Liver (tissue), 9 donors: Measurements from ENCODE around the gene PDE1C. TPM values are rescaled to one million over a fixed set of nuclear protein-coding genes. Genes with fewer than 3 reads are reported as not detected.

ENCODE experiments used
- DNase-seq: peaks from one replicate; pipeline ENCODE4 v3.0.0-alpha.2; 2017; ENCODE audit warnings: low spot score
- H3K27ac ChIP-seq, 2 donors: one replicate each; pipeline ENCODE4 v1.7.0; 2013; ENCODE audit warnings: inconsistent platforms in 2 of 2, low read length in 2 of 2, control low read depth in 1 of 2, low read depth in 1 of 2, mild to moderate bottlenecking in 1 of 2
- H3K27me3 ChIP-seq, 4 donors: one replicate each; pipeline versions ENCODE4 v1.6.1 to v1.7.0; 2013; ENCODE audit warnings: low read length in 3 of 4, inconsistent platforms in 1 of 4, mild to moderate bottlenecking in 1 of 4, moderate library complexity in 1 of 4; ENCODE audit not compliant: control insufficient read depth in 4 of 4, insufficient read depth in 4 of 4
- H3K36me3 ChIP-seq, 4 donors: one replicate each; pipeline versions ENCODE4 v1.6.1 to v1.7.0; 2013; ENCODE audit warnings: low read length in 3 of 4, mild to moderate bottlenecking in 3 of 4, low read depth in 1 of 4, moderate library complexity in 1 of 4; ENCODE audit not compliant: control insufficient read depth in 4 of 4, insufficient read depth in 3 of 4
- H3K4me1 ChIP-seq, 4 donors: one replicate each; pipeline versions ENCODE4 v1.6.1 to v1.7.0; 2013; ENCODE audit warnings: low read length in 3 of 4, mild to moderate bottlenecking in 3 of 4, moderate library complexity in 1 of 4; ENCODE audit not compliant: control insufficient read depth in 4 of 4, insufficient read depth in 4 of 4
- H3K4me3 ChIP-seq, 3 donors: one replicate each; pipeline versions ENCODE4 v1.6.1 to v1.7.0; 2013; ENCODE audit warnings: low read length in 3 of 3, control low read depth in 1 of 3, low read depth in 1 of 3, mild to moderate bottlenecking in 1 of 3
- H3K9ac ChIP-seq, 2 donors: one replicate each; pipeline ENCODE4 v1.7.0; 2013; ENCODE audit warnings: low read length in 2 of 2, mild to moderate bottlenecking in 2 of 2, moderate library complexity in 2 of 2, control low read depth in 1 of 2, low read depth in 1 of 2
- H3K9me3 ChIP-seq, 4 donors: one replicate each; pipeline versions ENCODE4 v1.6.1 to v1.7.0; 2013; ENCODE audit warnings: low read length in 3 of 4; ENCODE audit not compliant: control insufficient read depth in 4 of 4
- CTCF ChIP-seq: fragments of 150-350 bp; IDR thresholded peaks from 2 replicates; pipeline ENCODE4 v1.5.1; 2017; ENCODE audit warnings: improper control_type of control experiment, low read depth, low read length; ENCODE audit not compliant: missing input control
- EGR1 ChIP-seq, 2 donors: IDR thresholded peaks; 2 replicates each; pipeline ENCODE4 v1.6.1; 2016 to 2018; ENCODE audit warnings: antibody characterized with exemption in 2 of 2, low read depth in 2 of 2
- FOXA1 ChIP-seq: IDR thresholded peaks from 2 replicates; pipeline ENCODE4 v1.6.1; 2016; ENCODE audit warnings: antibody characterized with exemption
- FOXA2 ChIP-seq: IDR thresholded peaks from 2 replicates; pipeline ENCODE4 v1.6.1; 2016; ENCODE audit warnings: antibody characterized with exemption
- GABPA ChIP-seq, 2 donors: IDR thresholded peaks in 1 of 2; conservative IDR thresholded peaks in 1 of 2; 2 replicates each; pipeline ENCODE4 v1.6.1; 2016; ENCODE audit warnings: antibody characterized with exemption in 2 of 2, mild to moderate bottlenecking in 1 of 2, moderate library complexity in 1 of 2
- HNF4A ChIP-seq, 2 donors: conservative IDR thresholded peaks; 2 replicates each; pipeline ENCODE4 v1.6.1; 2016; ENCODE audit warnings: antibody characterized with exemption in 2 of 2, mild to moderate bottlenecking in 2 of 2
- HNF4G ChIP-seq: IDR thresholded peaks from 2 replicates; pipeline ENCODE4 v1.6.1; 2016; ENCODE audit warnings: antibody characterized with exemption
- JUND ChIP-seq, 2 donors: IDR thresholded peaks; 2 replicates each; pipeline ENCODE4 v1.6.1; 2016; ENCODE audit warnings: antibody characterized with exemption in 2 of 2
- NR2F2 ChIP-seq: IDR thresholded peaks from 2 replicates; pipeline ENCODE4 v1.6.1; 2016; ENCODE audit warnings: antibody characterized with exemption
- RAD21 ChIP-seq, 2 donors: IDR thresholded peaks; 2 replicates each; pipeline ENCODE4 v1.6.1; 2016; ENCODE audit warnings: antibody characterized with exemption in 2 of 2, mild to moderate bottlenecking in 2 of 2
- RXRA ChIP-seq, 2 donors: IDR thresholded peaks; 2 replicates each; pipeline ENCODE4 v1.6.1; 2017 to 2018; ENCODE audit warnings: antibody characterized with exemption in 2 of 2, mild to moderate bottlenecking in 1 of 2
- SP1 ChIP-seq: IDR thresholded peaks from 2 replicates; pipeline ENCODE4 v1.6.1; 2018; ENCODE audit warnings: antibody characterized with exemption, mild to moderate bottlenecking
- TAF1 ChIP-seq: conservative IDR thresholded peaks from 2 replicates; pipeline ENCODE4 v1.6.1; 2016; ENCODE audit warnings: antibody characterized with exemption, mild to moderate bottlenecking
- YY1 ChIP-seq: IDR thresholded peaks from 2 replicates; pipeline ENCODE4 v1.6.1; 2016; ENCODE audit warnings: antibody characterized with exemption, mild to moderate bottlenecking
- WGBS: extraction: QIAGEN DNeasy Blood & Tissue Kit; methylation state at CpG from one replicate; pipeline ENCODE4 v1.1.7; 2013; 5-methylcytosine and 5-hydroxymethylcytosine counted together
- polyA plus RNA-seq, 2 donors: library from polyadenylated mRNA; stranded (reverse) in 1 of 2; unstranded in 1 of 2; fragments of 200-250 nt in 1 of 2; fragments of >200 nt in 1 of 2; fragmentation: Nextera tagmentation in 1 of 2; extraction: Ambion mirVana in 1 of 2; gene quantifications; one replicate each; pipeline versions ENCODE4 v1.2.1 to v1.2.3, GENCODE V29; 2013 to 2015
- total RNA-seq, 2 donors: library from RNA; depleted of rRNA; stranded (reverse); fragments of >200 nt; gene quantifications; one replicate each; pipeline ENCODE4 v1.2.3, GENCODE V29; 2014
- TF ChIP-seq, protein P1 (sequence below): IDR thresholded peaks from 2 replicates; pipeline ENCODE4 v1.6.1; 2016; ENCODE audit warnings: antibody characterized with exemption
- TF ChIP-seq, protein P2 (sequence below): IDR thresholded peaks from 2 replicates; pipeline ENCODE4 v1.6.1; 2016; ENCODE audit warnings: antibody characterized with exemption
- TF ChIP-seq, protein P3 (sequence below): IDR thresholded peaks from 2 replicates; pipeline ENCODE4 v1.6.1; 2016; ENCODE audit warnings: antibody characterized with exemption
- TF ChIP-seq, protein P4 (sequence below): IDR thresholded peaks from 2 replicates; pipeline ENCODE4 v1.6.1; 2016; ENCODE audit warnings: antibody characterized with exemption, mild to moderate bottlenecking
- donor health status: healthy.
- donor health status: healthy.
- donor health status: healthy.
- donor health status: healthy.
- donor health status: healthy.

The PDE1C gene
- total and polyA plus RNA-seq, 4 donors = 0.05 to 0.92 (median 0.47) TPM; not detected in 1

DNA sequence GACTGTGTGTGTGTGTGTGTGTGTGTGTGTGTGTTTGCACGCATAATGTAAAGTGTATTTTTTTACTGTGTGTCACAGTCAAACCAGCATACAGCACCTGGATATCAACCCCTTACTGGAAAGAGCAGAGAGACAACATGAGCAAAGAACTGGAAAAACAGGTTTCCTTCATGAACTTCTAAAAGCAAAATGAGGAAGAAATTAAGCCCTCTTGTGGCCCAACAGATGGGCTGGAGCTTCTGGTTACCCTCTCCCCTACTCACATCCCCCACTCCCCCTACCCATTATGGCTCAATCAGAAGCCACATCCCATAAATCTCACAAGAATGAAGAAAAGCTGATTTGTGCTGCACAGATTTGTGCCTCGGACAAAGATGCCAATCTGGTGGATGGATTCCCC, 36.2 kb downstream of the PDE1C start:
- 82% methylated on average over 2 of the region's 2 CpGs for WGBS
- Histone ChIP-seq H3K9me3 (no peaks in the 10 kb centered on the region), H3K4me1 (no peaks in the 10 kb centered on the region), H3K27ac (no peak overlapping the region), H3K9ac (no peak overlapping the region), H3K4me3 (no peak overlapping the region), H3K36me3 (no peaks in the 10 kb centered on the region), H3K27me3 (peaks cover 0 to 2% (median 0%) of the 10 kb centered on the region in 4 donors)
- DNase-seq = no peak
- TF ChIP-seq, protein P1, sequence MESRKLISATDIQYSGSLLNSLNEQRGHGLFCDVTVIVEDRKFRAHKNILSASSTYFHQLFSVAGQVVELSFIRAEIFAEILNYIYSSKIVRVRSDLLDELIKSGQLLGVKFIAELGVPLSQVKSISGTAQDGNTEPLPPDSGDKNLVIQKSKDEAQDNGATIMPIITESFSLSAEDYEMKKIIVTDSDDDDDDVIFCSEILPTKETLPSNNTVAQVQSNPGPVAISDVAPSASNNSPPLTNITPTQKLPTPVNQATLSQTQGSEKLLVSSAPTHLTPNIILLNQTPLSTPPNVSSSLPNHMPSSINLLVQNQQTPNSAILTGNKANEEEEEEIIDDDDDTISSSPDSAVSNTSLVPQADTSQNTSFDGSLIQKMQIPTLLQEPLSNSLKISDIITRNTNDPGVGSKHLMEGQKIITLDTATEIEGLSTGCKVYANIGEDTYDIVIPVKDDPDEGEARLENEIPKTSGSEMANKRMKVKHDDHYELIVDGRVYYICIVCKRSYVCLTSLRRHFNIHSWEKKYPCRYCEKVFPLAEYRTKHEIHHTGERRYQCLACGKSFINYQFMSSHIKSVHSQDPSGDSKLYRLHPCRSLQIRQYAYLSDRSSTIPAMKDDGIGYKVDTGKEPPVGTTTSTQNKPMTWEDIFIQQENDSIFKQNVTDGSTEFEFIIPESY = no peak
- TF ChIP-seq, protein P2, sequence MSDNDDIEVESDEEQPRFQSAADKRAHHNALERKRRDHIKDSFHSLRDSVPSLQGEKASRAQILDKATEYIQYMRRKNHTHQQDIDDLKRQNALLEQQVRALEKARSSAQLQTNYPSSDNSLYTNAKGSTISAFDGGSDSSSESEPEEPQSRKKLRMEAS = no peak
- no peak for TF ChIP-seq TAF1

- Histone ChIP-seq H3K9me3 (no peaks in the 10 kb centered on the region), H3K4me3 (no peak overlapping the region), H3K9ac (no peak overlapping the region), H3K36me3 (no peaks in the 10 kb centered on the region), H3K27me3 (peaks cover 0 to 2% (median 0%) of the 10 kb centered on the region in 4 donors), H3K4me1 (no peaks in the 10 kb centered on the region), H3K27ac (no peak overlapping the region)
- DNase-seq = no peak
- WGBS = 73% methylated on average over 3 of the region's 3 CpGs
- TF ChIP-seq NR2F2 = no peak
- no peak for TF ChIP-seq RAD21 (IDR thresholded peaks at IDR 0.05)
- TF ChIP-seq HNF4A (conservative IDR thresholded peaks at IDR 0.05) = no peak
- TF ChIP-seq, protein P1 = no peak
- no peak for TF ChIP-seq FOXA1
- TF ChIP-seq, protein P3, sequence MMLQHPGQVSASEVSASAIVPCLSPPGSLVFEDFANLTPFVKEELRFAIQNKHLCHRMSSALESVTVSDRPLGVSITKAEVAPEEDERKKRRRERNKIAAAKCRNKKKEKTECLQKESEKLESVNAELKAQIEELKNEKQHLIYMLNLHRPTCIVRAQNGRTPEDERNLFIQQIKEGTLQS = no peak
- TF ChIP-seq SP1 = no peak
- no peak for TF ChIP-seq EGR1 (IDR thresholded peaks at IDR 0.05; ENCODE audit: low read depth in 2 of 2)
- TF ChIP-seq, protein P4, sequence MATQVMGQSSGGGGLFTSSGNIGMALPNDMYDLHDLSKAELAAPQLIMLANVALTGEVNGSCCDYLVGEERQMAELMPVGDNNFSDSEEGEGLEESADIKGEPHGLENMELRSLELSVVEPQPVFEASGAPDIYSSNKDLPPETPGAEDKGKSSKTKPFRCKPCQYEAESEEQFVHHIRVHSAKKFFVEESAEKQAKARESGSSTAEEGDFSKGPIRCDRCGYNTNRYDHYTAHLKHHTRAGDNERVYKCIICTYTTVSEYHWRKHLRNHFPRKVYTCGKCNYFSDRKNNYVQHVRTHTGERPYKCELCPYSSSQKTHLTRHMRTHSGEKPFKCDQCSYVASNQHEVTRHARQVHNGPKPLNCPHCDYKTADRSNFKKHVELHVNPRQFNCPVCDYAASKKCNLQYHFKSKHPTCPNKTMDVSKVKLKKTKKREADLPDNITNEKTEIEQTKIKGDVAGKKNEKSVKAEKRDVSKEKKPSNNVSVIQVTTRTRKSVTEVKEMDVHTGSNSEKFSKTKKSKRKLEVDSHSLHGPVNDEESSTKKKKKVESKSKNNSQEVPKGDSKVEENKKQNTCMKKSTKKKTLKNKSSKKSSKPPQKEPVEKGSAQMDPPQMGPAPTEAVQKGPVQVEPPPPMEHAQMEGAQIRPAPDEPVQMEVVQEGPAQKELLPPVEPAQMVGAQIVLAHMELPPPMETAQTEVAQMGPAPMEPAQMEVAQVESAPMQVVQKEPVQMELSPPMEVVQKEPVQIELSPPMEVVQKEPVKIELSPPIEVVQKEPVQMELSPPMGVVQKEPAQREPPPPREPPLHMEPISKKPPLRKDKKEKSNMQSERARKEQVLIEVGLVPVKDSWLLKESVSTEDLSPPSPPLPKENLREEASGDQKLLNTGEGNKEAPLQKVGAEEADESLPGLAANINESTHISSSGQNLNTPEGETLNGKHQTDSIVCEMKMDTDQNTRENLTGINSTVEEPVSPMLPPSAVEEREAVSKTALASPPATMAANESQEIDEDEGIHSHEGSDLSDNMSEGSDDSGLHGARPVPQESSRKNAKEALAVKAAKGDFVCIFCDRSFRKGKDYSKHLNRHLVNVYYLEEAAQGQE = no peak
- TF ChIP-seq FOXA2 = no peak
- no peak for TF ChIP-seq GABPA (IDR thresholded peaks at IDR 0.05 in 1 of 2, conservative IDR thresholded peaks at IDR 0.05 in 1 of 2)
- TF ChIP-seq YY1 = no peak
- TF ChIP-seq JUND (IDR thresholded peaks at IDR 0.05) = no peak
- no peak for TF ChIP-seq TAF1
- no peak for TF ChIP-seq HNF4G
- TF ChIP-seq, protein P2 = no peak
- no peak for TF ChIP-seq CTCF
- TF ChIP-seq RXRA (IDR thresholded peaks at IDR 0.05) = no peak
Observed at GRCh38 chr7:32033006-32033405, 37.2 kb downstream of the PDE1C start.
